ENCODE measurements around the gene COL25A1. TPM values are rescaled to one million over a fixed set of nuclear protein-coding genes. Genes with fewer than 3 reads are reported as not detected.
"Not testable (repeated sequence)": the region's sequence is repeated elsewhere in the genome, so short reads cannot be mapped to it uniquely, and the experiment has no call there.

Gene COL25A1
- total RNA-seq, 1 experiment from 2014 or later: not detected

DNA sequence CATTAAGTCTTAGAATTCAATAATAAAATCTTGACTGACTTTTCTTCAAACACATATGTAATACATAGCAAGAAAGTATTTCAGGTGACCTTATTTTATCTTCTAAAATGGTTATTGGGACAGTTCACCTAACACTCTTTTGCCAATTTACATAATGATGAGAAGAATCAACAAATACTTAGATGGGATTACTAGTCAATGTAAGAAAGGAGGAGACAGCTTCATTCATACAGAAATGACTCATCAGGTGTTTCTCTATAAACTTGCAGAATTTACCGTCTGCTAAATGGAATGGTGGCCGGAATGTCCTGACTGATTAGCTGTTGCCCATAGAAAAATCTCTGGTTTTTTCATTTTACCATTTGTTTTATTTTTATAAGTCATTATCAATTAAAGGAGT, 424.6 kb downstream of the COL25A1 start:
- no peak overlapping the region for H3K27ac ChIP-seq (ENCODE audit: low read length)
- intact Hi-C loops (cut with micrococcal nuclease; ENCODE audit: unreplicated experiment): no loop called here
- TF ChIP-seq, protein P1, sequence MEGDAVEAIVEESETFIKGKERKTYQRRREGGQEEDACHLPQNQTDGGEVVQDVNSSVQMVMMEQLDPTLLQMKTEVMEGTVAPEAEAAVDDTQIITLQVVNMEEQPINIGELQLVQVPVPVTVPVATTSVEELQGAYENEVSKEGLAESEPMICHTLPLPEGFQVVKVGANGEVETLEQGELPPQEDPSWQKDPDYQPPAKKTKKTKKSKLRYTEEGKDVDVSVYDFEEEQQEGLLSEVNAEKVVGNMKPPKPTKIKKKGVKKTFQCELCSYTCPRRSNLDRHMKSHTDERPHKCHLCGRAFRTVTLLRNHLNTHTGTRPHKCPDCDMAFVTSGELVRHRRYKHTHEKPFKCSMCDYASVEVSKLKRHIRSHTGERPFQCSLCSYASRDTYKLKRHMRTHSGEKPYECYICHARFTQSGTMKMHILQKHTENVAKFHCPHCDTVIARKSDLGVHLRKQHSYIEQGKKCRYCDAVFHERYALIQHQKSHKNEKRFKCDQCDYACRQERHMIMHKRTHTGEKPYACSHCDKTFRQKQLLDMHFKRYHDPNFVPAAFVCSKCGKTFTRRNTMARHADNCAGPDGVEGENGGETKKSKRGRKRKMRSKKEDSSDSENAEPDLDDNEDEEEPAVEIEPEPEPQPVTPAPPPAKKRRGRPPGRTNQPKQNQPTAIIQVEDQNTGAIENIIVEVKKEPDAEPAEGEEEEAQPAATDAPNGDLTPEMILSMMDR (IDR thresholded peaks at IDR 0.05): no peak
- TF ChIP-seq, protein P2, sequence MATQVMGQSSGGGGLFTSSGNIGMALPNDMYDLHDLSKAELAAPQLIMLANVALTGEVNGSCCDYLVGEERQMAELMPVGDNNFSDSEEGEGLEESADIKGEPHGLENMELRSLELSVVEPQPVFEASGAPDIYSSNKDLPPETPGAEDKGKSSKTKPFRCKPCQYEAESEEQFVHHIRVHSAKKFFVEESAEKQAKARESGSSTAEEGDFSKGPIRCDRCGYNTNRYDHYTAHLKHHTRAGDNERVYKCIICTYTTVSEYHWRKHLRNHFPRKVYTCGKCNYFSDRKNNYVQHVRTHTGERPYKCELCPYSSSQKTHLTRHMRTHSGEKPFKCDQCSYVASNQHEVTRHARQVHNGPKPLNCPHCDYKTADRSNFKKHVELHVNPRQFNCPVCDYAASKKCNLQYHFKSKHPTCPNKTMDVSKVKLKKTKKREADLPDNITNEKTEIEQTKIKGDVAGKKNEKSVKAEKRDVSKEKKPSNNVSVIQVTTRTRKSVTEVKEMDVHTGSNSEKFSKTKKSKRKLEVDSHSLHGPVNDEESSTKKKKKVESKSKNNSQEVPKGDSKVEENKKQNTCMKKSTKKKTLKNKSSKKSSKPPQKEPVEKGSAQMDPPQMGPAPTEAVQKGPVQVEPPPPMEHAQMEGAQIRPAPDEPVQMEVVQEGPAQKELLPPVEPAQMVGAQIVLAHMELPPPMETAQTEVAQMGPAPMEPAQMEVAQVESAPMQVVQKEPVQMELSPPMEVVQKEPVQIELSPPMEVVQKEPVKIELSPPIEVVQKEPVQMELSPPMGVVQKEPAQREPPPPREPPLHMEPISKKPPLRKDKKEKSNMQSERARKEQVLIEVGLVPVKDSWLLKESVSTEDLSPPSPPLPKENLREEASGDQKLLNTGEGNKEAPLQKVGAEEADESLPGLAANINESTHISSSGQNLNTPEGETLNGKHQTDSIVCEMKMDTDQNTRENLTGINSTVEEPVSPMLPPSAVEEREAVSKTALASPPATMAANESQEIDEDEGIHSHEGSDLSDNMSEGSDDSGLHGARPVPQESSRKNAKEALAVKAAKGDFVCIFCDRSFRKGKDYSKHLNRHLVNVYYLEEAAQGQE (IDR thresholded peaks at IDR 0.05; ENCODE audit: insufficient read depth in 1 of 2, low read depth in 2 of 2, low read length in 1 of 2): no peak
- no peak for TF ChIP-seq POLR2AphosphoS5 (IDR thresholded peaks at IDR 0.05; ENCODE audit: low read depth, low read length)
- in situ Hi-C loops (cut with HindIII; ENCODE audit: low pct_unique_long_range_greater_than_20kb, low sequenced_read_pairs): no loop called here
- DNase-seq (ENCODE audit: low read depth, low spot score) (no peak), ATAC-seq (no peak)
- no peaks in the 10 kb centered on the region for H3K4me1 ChIP-seq (ENCODE audit: control insufficient read depth, insufficient read depth, low read length)
- H3K9me3 ChIP-seq (ENCODE audit: control insufficient read depth, insufficient read depth, low read depth, low read length): no peaks in the 10 kb centered on the region
- H3K36me3 ChIP-seq (ENCODE audit: control insufficient read depth, insufficient read depth, low read length): no peaks in the 10 kb centered on the region
- ChIA-PET CTCF (no interaction called here), POLR2A (no interaction called here)
- no peaks in the 10 kb centered on the region for H3K27me3 ChIP-seq (ENCODE audit: control insufficient read depth, insufficient read depth, low read length)
- H3K4me3 ChIP-seq (ENCODE audit: low read depth in 2 of 2, low read length in 2 of 2): no peak overlapping the region
- no TSS peak for BruUV-seq (replicated peaks)

DNA sequence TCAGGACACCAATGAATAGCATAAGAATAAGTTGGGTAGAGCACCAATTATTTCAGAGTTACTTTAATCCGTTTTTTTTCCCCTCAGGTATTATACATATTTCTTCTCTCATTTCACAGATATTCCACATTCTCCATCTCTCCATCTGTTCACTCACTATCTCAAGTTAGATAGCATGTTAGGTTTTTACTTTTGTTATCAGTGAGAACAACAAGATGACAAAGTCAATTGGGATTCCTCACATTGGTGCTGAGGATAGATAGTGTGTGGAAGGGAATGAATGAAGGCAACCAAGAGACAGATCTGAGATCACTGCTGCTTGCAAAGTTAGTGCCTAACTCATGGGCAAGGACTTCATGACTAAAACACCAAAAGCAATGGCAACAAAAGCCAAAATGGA, 427.7 kb downstream of the COL25A1 start:
- POLR2A ChIA-PET: no interaction called here

DNA sequence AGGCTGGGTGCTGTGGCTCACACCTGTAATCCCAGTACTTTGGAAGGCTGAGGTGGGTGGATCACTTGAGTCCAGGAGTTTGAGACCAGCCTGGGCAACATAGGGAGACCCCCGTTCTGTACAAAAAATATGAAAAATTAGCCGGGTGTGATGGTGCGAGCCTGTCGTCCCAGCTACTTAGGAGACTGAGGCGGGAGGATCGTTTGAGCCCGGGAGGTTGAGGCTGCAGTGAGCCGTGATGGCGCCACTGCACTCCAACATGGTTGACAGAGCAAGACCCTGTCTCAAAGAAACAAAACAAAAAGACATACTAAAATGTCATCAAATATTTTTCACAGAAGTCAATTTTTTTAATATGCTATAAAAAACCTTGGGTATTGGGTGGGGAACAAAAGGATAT, 432.5 kb downstream of the COL25A1 start:
- not testable (repeated sequence) for BruUV-seq (replicated peaks)

More for the DNA sequence above, 427.7 kb downstream of the COL25A1 start:
- CTCF ChIA-PET: no interaction called here
- H3K27me3 ChIP-seq (ENCODE audit: control insufficient read depth, insufficient read depth, low read length): no peaks in the 10 kb centered on the region
- H3K27ac ChIP-seq (ENCODE audit: low read length): no peak overlapping the region
- DNase-seq (ENCODE audit: low read depth, low spot score): no peak
- no peaks in the 10 kb centered on the region for H3K4me1 ChIP-seq (ENCODE audit: control insufficient read depth, insufficient read depth, low read length)
- TF ChIP-seq TCF7L2 (IDR thresholded peaks at IDR 0.05; ENCODE audit: low read depth, low read length): no peak
- no peak for TF ChIP-seq SIN3A (IDR thresholded peaks at IDR 0.05; ENCODE audit: borderline replicate concordance, insufficient read depth, low read depth, low read length)
- TF ChIP-seq POLR2AphosphoS5 (IDR thresholded peaks at IDR 0.05; ENCODE audit: low read depth, low read length): no peak
- TF ChIP-seq, protein P2 (IDR thresholded peaks at IDR 0.05; ENCODE audit: insufficient read depth in 1 of 2, low read depth in 2 of 2, low read length in 1 of 2): no peak
- TF ChIP-seq, protein P1 (IDR thresholded peaks at IDR 0.05): no peak
- no peaks in the 10 kb centered on the region for H3K36me3 ChIP-seq (ENCODE audit: control insufficient read depth, insufficient read depth, low read length)
- no peak overlapping the region for H3K4me3 ChIP-seq (ENCODE audit: low read depth in 2 of 2, low read length in 2 of 2)
- in situ Hi-C loops (cut with HindIII; ENCODE audit: low pct_unique_long_range_greater_than_20kb, low sequenced_read_pairs): no loop called here
- no TSS peak for BruUV-seq (replicated peaks)
- no peaks in the 10 kb centered on the region for H3K9me3 ChIP-seq (ENCODE audit: control insufficient read depth, insufficient read depth, low read depth, low read length)
- intact Hi-C loops (cut with micrococcal nuclease; ENCODE audit: unreplicated experiment): no loop called here
- ATAC-seq: no peak

More for the DNA sequence above, 432.5 kb downstream of the COL25A1 start:
- in situ Hi-C loops (cut with HindIII; ENCODE audit: low pct_unique_long_range_greater_than_20kb, low sequenced_read_pairs); H3K9me3 ChIP-seq (ENCODE audit: control insufficient read depth, insufficient read depth, low read depth, low read length); intact Hi-C loops (cut with micrococcal nuclease; ENCODE audit: unreplicated experiment); H3K4me1 ChIP-seq (ENCODE audit: control insufficient read depth, insufficient read depth, low read length); CTCF ChIA-PET; H3K4me3 ChIP-seq (ENCODE audit: low read depth in 2 of 2, low read length in 2 of 2); H3K27me3 ChIP-seq (ENCODE audit: control insufficient read depth, insufficient read depth, low read length); POLR2A ChIA-PET; DNase-seq (ENCODE audit: low read depth, low spot score); H3K36me3 ChIP-seq (ENCODE audit: control insufficient read depth, insufficient read depth, low read length); H3K27ac ChIP-seq (ENCODE audit: low read length); ATAC-seq: not testable (repeated sequence)

Measured in Panc1 (cell line).